Measurements from ENCODE around the gene TPST1.
"Not testable (repeated sequence)": the region's sequence is repeated elsewhere in the genome, so short reads cannot be mapped to it uniquely, and the experiment has no call there.

TPST1 gene

DNA sequence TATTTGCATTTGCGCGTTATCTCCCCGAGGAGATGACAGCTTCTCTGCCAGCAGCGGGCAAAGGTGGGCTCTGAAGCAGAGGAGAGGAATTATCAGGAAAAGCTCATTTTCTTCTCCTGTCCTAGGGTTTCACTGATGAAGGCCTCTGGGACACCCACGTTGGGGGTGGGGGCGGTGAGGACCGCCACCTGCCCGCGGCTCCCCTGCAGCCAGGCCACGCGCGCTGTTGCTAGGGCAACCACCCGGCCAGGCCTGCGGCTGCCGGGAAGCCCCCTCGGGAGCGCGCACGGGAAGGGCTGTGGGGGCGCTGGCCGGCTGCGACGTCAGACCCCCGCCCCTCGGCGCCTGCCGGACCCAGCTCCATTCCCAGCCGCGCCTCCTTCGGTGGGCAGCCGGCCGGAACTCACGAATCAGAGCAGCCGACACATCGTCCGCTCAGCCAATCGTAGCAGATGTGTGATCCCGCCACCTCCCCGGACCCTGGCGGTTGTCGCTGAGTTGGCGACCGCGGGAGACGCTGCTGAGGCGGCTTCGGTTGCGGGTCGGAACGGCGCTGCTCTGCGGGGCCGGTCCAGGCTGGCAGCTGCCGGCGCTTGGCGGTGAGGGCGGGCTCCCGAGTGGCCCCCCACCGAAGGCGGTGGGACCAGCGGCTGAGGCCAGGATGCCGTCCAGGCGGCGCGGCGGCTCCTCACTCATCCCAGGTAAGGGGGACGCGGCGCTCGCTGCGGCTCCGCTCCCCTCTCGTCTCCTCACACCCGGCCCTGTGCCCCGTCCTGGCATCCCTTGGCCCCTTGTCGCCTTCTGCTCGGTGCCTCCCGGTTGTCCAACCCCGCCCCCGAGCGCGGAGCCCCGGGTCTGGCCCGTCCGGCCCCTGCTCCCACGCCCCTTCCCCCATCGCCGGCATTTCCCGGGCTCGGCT is at the start of gene TPST1:
Gene TPST1, plus strand, starts transcription at position 513 of the 919 bp plus-strand sequence. CDS start 35,092 bp downstream, outside the sequence.
- in situ Hi-C loops (cut with MboI; ENCODE audit: low sequenced_read_pairs), result no loop called here

DNA sequence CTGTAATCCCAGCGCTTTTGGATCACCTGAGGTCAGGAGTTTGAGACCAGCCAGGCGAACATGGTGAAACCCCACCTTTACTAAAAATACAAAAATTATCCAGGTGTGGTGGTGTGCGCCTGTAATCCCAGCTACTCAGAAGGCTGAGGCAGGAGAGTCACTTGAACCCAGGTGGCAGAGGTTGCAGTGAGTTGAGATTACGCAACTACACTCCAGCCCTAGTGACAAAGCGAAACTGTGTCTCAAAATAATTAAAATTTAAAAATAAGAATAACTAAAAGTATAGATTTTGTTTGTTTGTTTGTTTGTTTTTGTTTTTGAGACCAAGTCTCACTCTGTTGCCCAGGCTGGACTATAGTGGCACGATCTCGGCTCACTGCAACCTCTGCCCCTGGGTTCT is 49.1 kb upstream of the TPST1 start:
- in situ Hi-C loops (cut with MboI; ENCODE audit: low sequenced_read_pairs), result not testable (repeated sequence)

- in situ Hi-C loops (cut with MboI; ENCODE audit: low sequenced_read_pairs), result no loop called here
Measured at GRCh38 chr7:66157060-66157459, 48.1 kb upstream of the TPST1 start.

DNA sequence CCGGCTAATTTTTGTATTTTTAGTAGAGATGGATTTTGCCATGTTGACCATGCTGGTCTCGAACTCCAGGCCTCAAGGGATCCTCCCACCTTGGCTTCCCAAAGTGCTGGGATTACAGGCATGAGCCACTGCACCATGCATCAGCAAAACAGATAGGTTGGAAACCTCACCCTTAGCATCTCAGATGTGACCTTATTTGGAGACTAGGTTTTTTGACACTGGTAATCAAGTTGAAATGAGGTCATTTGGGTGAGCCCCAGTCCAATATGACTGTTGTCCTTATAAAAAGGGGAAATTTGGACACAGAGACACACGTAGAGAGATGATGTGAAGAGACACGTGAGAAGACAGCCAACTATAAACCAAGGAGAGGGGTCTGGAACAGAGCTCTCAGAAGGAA is 42.5 kb upstream of the TPST1 start:
- in situ Hi-C loops (cut with MboI; ENCODE audit: low sequenced_read_pairs), result no loop called here

DNA sequence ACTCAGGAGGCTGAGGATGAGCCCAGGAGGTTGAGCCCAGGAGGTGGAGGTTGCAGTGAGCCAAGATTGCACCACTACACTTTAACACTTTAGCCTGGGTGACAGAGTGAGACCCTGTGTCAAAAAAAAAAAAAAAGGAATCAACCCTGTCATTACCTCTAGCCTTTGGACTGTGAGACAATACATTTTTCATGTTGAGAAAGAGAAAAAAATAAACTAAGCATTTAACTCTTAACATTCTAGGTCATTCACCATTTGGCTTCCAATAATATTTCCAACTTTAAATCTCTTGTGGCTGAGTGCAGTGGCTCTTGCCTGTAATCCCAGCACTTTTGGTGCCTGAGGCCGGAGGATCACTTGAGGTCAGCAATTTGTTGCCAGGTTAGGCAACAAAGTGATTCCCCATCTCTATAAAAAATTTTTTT is 41.9 kb upstream of the TPST1 start:
- in situ Hi-C loops (cut with MboI; ENCODE audit: low sequenced_read_pairs), result no loop called here

DNA sequence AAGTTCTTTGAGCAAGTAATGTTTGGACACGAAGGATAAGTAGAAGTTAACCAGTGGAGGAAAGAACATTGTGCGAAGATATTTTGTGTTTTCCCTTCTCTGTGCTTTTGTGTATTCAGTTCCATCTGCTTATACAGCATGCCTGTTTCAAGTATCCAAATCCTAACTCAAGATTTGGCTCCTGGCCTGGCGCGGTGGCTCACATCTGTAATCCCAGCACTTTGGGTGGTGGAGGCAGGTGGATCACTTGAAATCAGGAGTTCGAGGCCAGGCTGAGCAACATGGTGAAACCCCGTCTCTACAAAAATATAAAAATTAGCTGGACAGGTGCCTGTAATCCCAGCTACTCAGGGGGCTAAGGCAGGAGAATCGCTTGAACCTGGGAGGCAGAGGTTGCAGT is 40.8 kb upstream of the TPST1 start:
- in situ Hi-C loops (cut with MboI; ENCODE audit: low sequenced_read_pairs), result no loop called here

GRCh38 chr7:66167773-66168387 is 37.3 kb upstream of the TPST1 start:
- in situ Hi-C loops (cut with MboI; ENCODE audit: low sequenced_read_pairs), result no loop called here

DNA sequence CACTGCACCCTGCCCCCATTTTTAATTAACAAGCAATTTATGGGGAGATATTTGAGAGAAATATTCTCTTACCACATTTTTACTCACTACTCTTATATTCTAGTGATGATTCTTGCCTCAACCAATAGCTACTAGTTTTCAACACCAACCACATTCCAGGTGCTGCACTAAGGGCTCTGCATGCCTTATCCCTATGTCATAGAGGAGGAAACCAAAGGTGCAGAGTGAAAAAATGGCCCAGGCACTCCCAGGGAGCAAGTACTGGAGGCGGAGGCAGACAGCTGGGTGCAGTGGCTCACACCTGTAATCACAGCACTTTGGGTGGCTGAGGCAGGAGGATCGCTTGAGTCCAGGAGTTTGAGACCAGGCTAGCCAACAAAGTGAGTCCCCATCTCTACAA is 35.5 kb upstream of the TPST1 start:
- in situ Hi-C loops (cut with MboI; ENCODE audit: low sequenced_read_pairs), result no loop called here

GRCh38 chr7:66170309-66171231 is 34.6 kb upstream of the TPST1 start:
- in situ Hi-C loops (cut with MboI; ENCODE audit: low sequenced_read_pairs), result no loop called here

DNA sequence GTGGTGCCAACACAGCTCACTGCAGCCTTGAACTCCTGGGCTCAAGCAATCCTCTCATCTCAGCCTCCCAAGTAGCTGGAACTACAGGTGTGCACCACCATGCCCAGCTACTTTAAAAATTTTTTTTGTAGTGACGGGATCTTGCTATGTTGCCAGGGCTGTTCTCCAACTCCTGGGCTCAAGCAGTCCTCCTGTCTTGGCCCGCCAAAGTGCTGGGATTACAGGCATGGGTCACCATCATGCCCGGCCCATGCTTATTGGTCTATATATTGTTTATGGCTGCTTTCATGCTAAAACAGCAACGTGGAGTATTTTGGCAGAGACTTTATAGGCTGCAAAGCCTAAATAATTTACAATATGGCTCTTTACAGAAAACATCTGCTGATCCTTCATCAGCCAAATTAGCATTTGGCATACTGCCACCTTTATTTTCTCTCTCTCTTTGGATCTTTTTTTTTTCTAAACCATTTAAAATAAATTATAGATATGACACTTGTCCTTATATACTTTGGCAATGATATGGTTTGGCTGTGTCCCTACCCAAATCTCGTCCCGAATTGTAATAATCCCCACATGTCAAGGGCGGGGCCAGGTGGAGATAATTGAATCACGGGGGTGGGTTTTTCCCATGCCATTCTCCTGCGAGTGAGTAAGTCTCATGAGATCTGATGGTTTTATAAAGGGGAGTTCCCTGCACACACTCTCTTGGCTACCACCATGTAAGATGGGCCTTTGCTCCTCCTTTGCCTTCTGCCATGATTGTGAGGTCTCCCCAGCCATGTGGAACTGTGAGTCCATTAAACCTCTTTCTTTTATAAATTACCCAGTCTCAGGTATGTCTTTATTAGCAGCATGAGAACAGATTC is 32.4 kb upstream of the TPST1 start:
- in situ Hi-C loops (cut with MboI; ENCODE audit: low sequenced_read_pairs), result not testable (repeated sequence)

GRCh38 chr7:66173856-66174255 is 31.3 kb upstream of the TPST1 start:
- in situ Hi-C loops (cut with MboI; ENCODE audit: low sequenced_read_pairs), result no loop called here

- in situ Hi-C loops (cut with MboI; ENCODE audit: low sequenced_read_pairs), result not testable (repeated sequence)
Measured at GRCh38 chr7:66175006-66175405, 30.1 kb upstream of the TPST1 start.

- in situ Hi-C loops (cut with MboI; ENCODE audit: low sequenced_read_pairs), result no loop called here
Measured at GRCh38 chr7:66176914-66177313, 28.2 kb upstream of the TPST1 start.

DNA sequence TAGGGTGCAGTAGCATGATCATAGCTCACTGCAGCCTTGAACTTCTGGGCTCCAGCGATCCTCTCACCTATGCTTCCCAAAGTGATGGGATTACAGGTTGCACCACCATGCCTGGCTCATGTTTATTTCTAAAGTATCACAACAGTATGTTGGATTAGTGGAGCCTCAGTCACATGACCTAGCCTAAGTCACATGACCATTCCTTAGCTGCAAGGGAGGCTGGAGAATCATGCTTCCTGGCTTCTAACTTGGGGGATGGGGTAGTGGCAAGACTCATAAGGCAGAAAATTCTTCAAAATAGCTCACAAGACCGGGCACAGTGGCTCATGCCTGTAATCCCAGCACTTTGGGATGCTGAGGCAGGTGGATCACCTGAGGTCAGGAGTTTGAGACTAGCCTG is 26.9 kb upstream of the TPST1 start:
- in situ Hi-C loops (cut with MboI; ENCODE audit: low sequenced_read_pairs), result no loop called here

DNA sequence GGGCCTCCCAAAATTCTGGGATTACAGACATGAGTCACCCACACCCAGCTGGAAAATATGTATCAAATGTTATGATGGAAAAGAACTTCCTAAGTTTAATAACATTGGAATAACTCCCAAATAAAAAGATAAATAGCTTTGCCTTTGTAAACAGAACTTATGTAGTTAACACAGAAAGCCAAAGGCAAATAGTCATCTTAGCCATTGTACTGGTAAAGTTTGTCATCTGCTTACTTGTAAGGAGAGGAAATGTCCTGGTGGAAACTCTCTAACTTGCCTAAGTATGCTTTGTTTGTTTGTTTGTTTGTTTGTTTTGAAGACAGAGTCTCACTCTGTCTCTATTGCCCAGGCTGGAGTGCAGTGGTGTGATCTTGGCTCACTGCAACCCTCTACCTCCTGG is 23.8 kb upstream of the TPST1 start:
- in situ Hi-C loops (cut with MboI; ENCODE audit: low sequenced_read_pairs), result no loop called here

DNA sequence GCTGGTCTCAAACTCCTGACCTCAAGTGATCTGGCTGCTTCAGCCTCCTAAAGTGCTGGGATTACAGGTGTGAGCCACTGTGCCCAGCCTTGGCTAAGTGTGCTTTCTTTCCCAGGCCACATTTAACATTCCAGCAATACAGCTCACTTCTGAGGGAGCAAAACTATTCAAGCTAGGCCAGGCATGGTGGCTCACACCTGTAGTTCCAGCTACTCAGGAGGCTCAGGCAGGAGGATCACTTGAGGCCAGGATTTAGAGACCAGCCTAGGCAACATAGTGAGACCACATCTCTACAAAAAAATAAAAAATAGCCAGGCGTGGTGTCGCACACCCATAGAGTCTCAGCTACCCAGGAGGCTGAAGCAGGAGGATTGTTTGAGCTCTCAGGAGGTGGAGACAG is 23.3 kb upstream of the TPST1 start:
- in situ Hi-C loops (cut with MboI; ENCODE audit: low sequenced_read_pairs), result no loop called here

GRCh38 chr7:66182920-66183319 is 22.2 kb upstream of the TPST1 start:
- in situ Hi-C loops (cut with MboI; ENCODE audit: low sequenced_read_pairs), result no loop called here

- in situ Hi-C loops (cut with MboI; ENCODE audit: low sequenced_read_pairs), result no loop called here
Measured at GRCh38 chr7:66183700-66184099, 21.4 kb upstream of the TPST1 start.

GRCh38 chr7:66185680-66186187 is 19.4 kb upstream of the TPST1 start:
- in situ Hi-C loops (cut with MboI; ENCODE audit: low sequenced_read_pairs), result no loop called here

DNA sequence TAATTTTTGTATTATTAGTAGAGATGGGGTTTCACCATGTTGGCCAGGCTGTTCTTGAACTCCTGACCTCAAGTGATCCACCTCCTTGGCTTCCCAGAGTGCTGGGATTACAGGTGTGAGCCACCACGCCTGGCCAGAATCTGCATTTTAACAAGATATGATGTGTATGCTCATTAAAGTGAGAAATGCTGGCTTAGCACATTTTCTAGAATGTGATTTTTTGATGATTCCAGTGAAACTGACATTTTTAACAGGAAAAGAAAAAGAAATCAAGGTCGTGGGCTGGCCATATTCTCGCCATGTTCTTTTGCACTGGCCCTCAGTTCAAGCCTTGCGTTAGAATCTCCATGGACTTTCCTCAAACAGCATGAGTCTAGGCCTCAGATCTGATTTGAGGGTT is 18.1 kb upstream of the TPST1 start:
- in situ Hi-C loops (cut with MboI; ENCODE audit: low sequenced_read_pairs), result no loop called here
